ENCODE measurements around the gene FBH1.

GRCh38 chr10:5903563-5903962, 13.5 kb downstream of the FBH1 start:
- TF ChIP-seq CTCF (IDR thresholded peaks at IDR 0.05) (no peak), EZH2 (IDR thresholded peaks at IDR 0.05) (no peak), EZH2phosphoT487 (IDR thresholded peaks at IDR 0.05) (no peak)

Data from neural progenitor cell (in vitro differentiated cells).